IgD-negative memory B cell (primary cell): ENCODE results near the gene RAX2. TPM values are rescaled to one million over a fixed set of nuclear protein-coding genes. Genes with fewer than 3 reads are reported as not detected.

ENCODE experiments used
- H3K27ac Mint-ChIP-seq, 3 donors: one replicate each; pipeline ENCODE4 v1.8.0; 2020 to 2022; ENCODE audit warnings: mild to moderate bottlenecking in 3 of 3, mixed read lengths in 3 of 3, moderate library complexity in 1 of 3
- H3K27me3 Mint-ChIP-seq: one replicate; pipeline ENCODE4 v1.8.0; 2021; ENCODE audit warnings: mixed read lengths
- H3K36me3 Mint-ChIP-seq: one replicate; pipeline ENCODE4 v1.8.0; 2020; ENCODE audit warnings: mild to moderate bottlenecking, mixed read lengths
- H3K4me1 Mint-ChIP-seq, 3 donors: one replicate each; pipeline ENCODE4 v1.8.0; 2020 to 2022; ENCODE audit warnings: mixed read lengths in 3 of 3, mild to moderate bottlenecking in 1 of 3
- H3K4me3 Mint-ChIP-seq, 4 donors: one replicate each; pipeline ENCODE4 v1.8.0; 2020 to 2022; ENCODE audit warnings: mild to moderate bottlenecking in 4 of 4, mixed read lengths in 4 of 4, moderate library complexity in 3 of 4
- H3K9me3 Mint-ChIP-seq, 3 donors: one replicate each; pipeline ENCODE4 v1.8.0; 2020 to 2021; ENCODE audit warnings: mixed read lengths in 3 of 3, mild to moderate bottlenecking in 1 of 3
- polyA plus RNA-seq: library from polyadenylated mRNA; unstranded; fragments of 300-500 nt; fragmentation: Illumina TruSeq; gene quantifications from one replicate; pipeline ENCODE4 v1.2.3, GENCODE V29; 2021

Gene RAX2
- polyA plus RNA-seq, 1 donor from 2014 or later, result not detected

DNA sequence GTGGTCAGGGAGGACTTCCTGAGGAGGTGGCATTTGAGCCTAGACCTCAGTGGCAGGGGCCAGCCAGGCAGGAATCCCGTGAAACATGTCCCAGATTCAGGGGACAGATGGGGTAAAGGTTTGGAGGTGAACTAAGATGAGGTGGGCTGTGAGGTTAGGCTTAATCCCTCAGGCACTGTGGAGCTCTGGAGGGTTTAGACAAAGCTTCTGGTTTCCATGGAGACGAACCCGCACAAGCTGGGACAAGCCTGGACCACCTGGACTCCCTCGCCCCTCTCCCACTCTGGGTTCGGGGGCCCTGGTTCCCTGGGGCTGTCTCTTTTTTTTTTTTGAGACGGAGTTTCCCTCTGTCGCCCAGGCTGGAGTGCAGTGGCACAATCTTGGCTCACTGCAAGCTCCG, 48.1 kb downstream of the RAX2 start:
- H3K4me3 Mint-ChIP-seq, result no peak overlapping the region
- H3K9me3 Mint-ChIP-seq, result no peaks in the 10 kb centered on the region
- no peaks in the 10 kb centered on the region for H3K36me3 Mint-ChIP-seq
- peaks cover 21% of the 10 kb centered on the region for H3K27me3 Mint-ChIP-seq
- no peak overlapping the region for H3K27ac Mint-ChIP-seq
- H3K4me1 Mint-ChIP-seq, result peaks cover 0 to 3% (median 3%) of the 10 kb centered on the region in 3 donors

- Mint-ChIP-seq H3K4me3 (peak overlapping the region in 1 of 4 donors; percentile 72), H3K9me3 (no peaks in the 10 kb centered on the region), H3K36me3 (no peaks in the 10 kb centered on the region), H3K4me1 (peaks cover 0 to 3% (median 3%) of the 10 kb centered on the region in 3 donors), H3K27ac (no peak overlapping the region), H3K27me3 (peaks cover 21% of the 10 kb centered on the region)
These were observed 48.9 kb downstream of the RAX2 start for GRCh38 chr19:3723110-3723488.

- H3K27ac Mint-ChIP-seq, result no peak overlapping the region
- no peaks in the 10 kb centered on the region for H3K9me3 Mint-ChIP-seq
- peaks cover 0 to 3% (median 3%) of the 10 kb centered on the region in 3 donors for H3K4me1 Mint-ChIP-seq
- peaks cover 21% of the 10 kb centered on the region for H3K27me3 Mint-ChIP-seq
- no peaks in the 10 kb centered on the region for H3K36me3 Mint-ChIP-seq
- H3K4me3 Mint-ChIP-seq, result peak overlapping the region in 3 of 4 donors; percentile 72 to 83 (median 82)
These were observed 49.5 kb downstream of the RAX2 start for GRCh38 chr19:3722443-3723109.

GRCh38 chr19:3721887-3722442, 50.1 kb downstream of the RAX2 start:
- Mint-ChIP-seq H3K4me3 (peak overlapping the region in 3 of 4 donors; percentile 72 to 83 (median 82)), H3K9me3 (no peaks in the 10 kb centered on the region), H3K4me1 (peaks cover 0 to 3% (median 3%) of the 10 kb centered on the region in 3 donors), H3K27ac (no peak overlapping the region), H3K36me3 (no peaks in the 10 kb centered on the region), H3K27me3 (peaks cover 21% of the 10 kb centered on the region)

DNA sequence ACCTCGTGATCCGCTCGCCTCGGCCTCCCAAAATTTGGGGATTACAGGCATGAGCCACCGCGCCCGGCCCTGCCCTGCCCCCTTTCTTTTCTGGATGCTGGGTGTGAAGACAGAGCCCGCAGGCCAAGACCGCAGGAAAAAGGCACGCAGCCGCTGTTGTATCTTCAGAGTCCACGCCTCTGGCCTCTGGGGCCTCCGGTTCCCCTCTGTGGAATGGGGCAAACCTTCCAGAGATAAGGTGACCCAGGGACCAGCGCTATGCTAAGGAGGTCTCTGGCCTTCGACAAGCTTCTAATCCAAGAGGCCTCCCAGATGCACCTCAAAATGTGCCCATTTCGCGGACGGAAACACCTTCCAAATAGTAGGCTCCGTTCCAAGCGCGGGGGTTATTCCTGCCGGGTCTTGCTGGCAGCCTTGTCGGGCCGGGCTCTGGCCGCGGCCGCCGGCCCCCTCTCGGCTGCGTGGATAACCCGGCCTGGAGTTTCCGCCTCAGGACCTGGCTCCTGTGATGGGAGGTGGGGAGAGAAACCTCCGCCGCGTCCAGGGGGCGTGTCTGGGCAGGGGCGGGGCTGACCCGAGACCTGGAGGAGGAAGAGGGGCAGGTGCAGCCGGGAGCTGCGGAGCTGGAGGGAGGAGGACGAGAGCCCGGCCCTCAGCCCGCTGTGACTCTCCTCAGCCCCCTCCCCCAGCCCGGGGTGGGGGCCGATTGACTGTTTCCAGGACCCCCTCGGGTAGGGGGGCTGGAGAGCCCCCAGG, 50.7 kb downstream of the RAX2 start:
- peaks cover 23% of the 10 kb centered on the region for H3K27me3 Mint-ChIP-seq
- no peak overlapping the region for H3K27ac Mint-ChIP-seq
- H3K9me3 Mint-ChIP-seq, result no peaks in the 10 kb centered on the region
- H3K4me3 Mint-ChIP-seq, result peak overlapping the region in 3 of 4 donors; percentile 72 to 82 (median 72)
- peaks cover 0 to 3% (median 3%) of the 10 kb centered on the region in 3 donors for H3K4me1 Mint-ChIP-seq
- no peaks in the 10 kb centered on the region for H3K36me3 Mint-ChIP-seq

GRCh38 chr19:3720349-3720917, 51.6 kb downstream of the RAX2 start:
- H3K36me3 Mint-ChIP-seq, result no peaks in the 10 kb centered on the region
- H3K4me1 Mint-ChIP-seq, result peaks cover 0 to 3% (median 3%) of the 10 kb centered on the region in 3 donors
- peaks cover 25% of the 10 kb centered on the region for H3K27me3 Mint-ChIP-seq
- no peak overlapping the region for H3K27ac Mint-ChIP-seq
- H3K9me3 Mint-ChIP-seq, result no peaks in the 10 kb centered on the region
- peak overlapping the region in 1 of 4 donors; percentile 26 for H3K4me3 Mint-ChIP-seq

GRCh38 chr19:3719868-3720267, 52.2 kb downstream of the RAX2 start:
- no peaks in the 10 kb centered on the region for H3K9me3 Mint-ChIP-seq
- peaks cover 0 to 4% (median 3%) of the 10 kb centered on the region in 3 donors for H3K4me1 Mint-ChIP-seq
- peaks cover 24% of the 10 kb centered on the region for H3K27me3 Mint-ChIP-seq
- no peak overlapping the region for H3K27ac Mint-ChIP-seq
- no peaks in the 10 kb centered on the region for H3K36me3 Mint-ChIP-seq
- no peak overlapping the region for H3K4me3 Mint-ChIP-seq

Other genes starting within 250 kb of the RAX2 start
- gene TEKTIP1, start 233.1 kb downstream of the RAX2 start, polyA plus RNA-seq, result not detected
- gene MFSD12, start 214.6 kb downstream of the RAX2 start, polyA plus RNA-seq, result 51.9 TPM
- 49.3 TPM for gene HMG20B, start 199.3 kb downstream of the RAX2 start, polyA plus RNA-seq
- gene GIPC3, start 186.8 kb downstream of the RAX2 start, polyA plus RNA-seq, result not detected
- 3.3 TPM for gene TBXA2R, start 165.4 kb downstream of the RAX2 start, polyA plus RNA-seq
- 20.6 TPM for gene CACTIN, start 145.4 kb downstream of the RAX2 start, polyA plus RNA-seq
- 11.5 TPM for gene PIP5K1C, start 71.8 kb downstream of the RAX2 start, polyA plus RNA-seq
- 4.9 TPM for gene TJP3, start 63.8 kb downstream of the RAX2 start, polyA plus RNA-seq
- 36.9 TPM for gene APBA3, start 10.5 kb downstream of the RAX2 start, polyA plus RNA-seq
- 138 TPM for gene MRPL54, start 9.5 kb downstream of the RAX2 start, polyA plus RNA-seq
- 5.9 TPM for gene MATK, start 14.2 kb upstream of the RAX2 start, polyA plus RNA-seq
- 0.38 TPM for gene ZFR2, start 96.8 kb upstream of the RAX2 start, polyA plus RNA-seq
- gene ATCAY, start 108.5 kb upstream of the RAX2 start, polyA plus RNA-seq, result not detected
- not detected for gene NMRK2, start 160.8 kb upstream of the RAX2 start, polyA plus RNA-seq
- 34.7 TPM for gene DAPK3, start 198.9 kb upstream of the RAX2 start, polyA plus RNA-seq
- 1,056 TPM for gene EEF2, start 213.2 kb upstream of the RAX2 start, polyA plus RNA-seq
- 8.9 TPM for gene PIAS4, start 235.5 kb upstream of the RAX2 start, polyA plus RNA-seq